HAP-1 (cell line): ENCODE results near the gene GPR35.
"Not testable (repeated sequence)": the region's sequence is repeated elsewhere in the genome, so short reads cannot be mapped to it uniquely, and the experiment has no call there.

Experiments
- DNase-seq, 2 experiments: peaks; one replicate each; pipeline ENCODE4 v3.0.0-alpha.2; 2016 to 2020; ENCODE audit warnings: low spot score in 2 of 2
- H3K27me3 ChIP-seq: fragments of 250-450 bp; sonication (Bioruptor Pico); 2 replicates; pipeline ENCODE4 v1.5.1; 2020; ENCODE audit warnings: low read depth, mild to moderate bottlenecking, moderate library complexity
- H3K36me3 ChIP-seq: fragments of 250-450 bp; sonication (Bioruptor Pico); replicated peaks from 2 replicates; pipeline ENCODE4 v1.5.1; 2020; ENCODE audit warnings: mild to moderate bottlenecking
- H3K4me1 ChIP-seq: fragments of 250-450 bp; sonication (Bioruptor Pico); 2 replicates; pipeline ENCODE4 v1.5.1; 2020; ENCODE audit warnings: mild to moderate bottlenecking
- H3K4me3 ChIP-seq: fragments of 250-450 bp; sonication (Bioruptor Pico); 2 replicates; pipeline ENCODE4 v1.5.1; 2020; ENCODE audit warnings: mild to moderate bottlenecking, moderate library complexity
- H3K9me3 ChIP-seq: fragments of 250-450 bp; sonication (Bioruptor Pico); 2 replicates; pipeline ENCODE4 v1.5.1; 2020; ENCODE audit warnings: mild to moderate bottlenecking, moderate library complexity
- in situ Hi-C: fragments of 300-500 bp; cut with MboI; formaldehyde crosslinking; loops from 3 replicates; pipeline ENCODE4 v1.14.3; 2020; ENCODE audit warnings: low sequenced_read_pairs, inconsistent platforms, mixed read lengths

Gene GPR35

GRCh38 chr2:240616860-240617666, 8.2 kb upstream of the GPR35 start:
- DNase-seq, H3K4me3 ChIP-seq, H3K4me1 ChIP-seq, H3K9me3 ChIP-seq, H3K27me3 ChIP-seq, in situ Hi-C loops, H3K36me3 ChIP-seq: not testable (repeated sequence)

GRCh38 chr2:240618776-240619175, 6.5 kb upstream of the GPR35 start:
- no peaks in the 10 kb centered on the region for H3K27me3 ChIP-seq
- no peaks in the 10 kb centered on the region for H3K36me3 ChIP-seq
- H3K4me3 ChIP-seq, result no peak overlapping the region
- H3K9me3 ChIP-seq, result no peaks in the 10 kb centered on the region
- no peak for DNase-seq
- in situ Hi-C loops, result no loop called here
- H3K4me1 ChIP-seq, result no peaks in the 10 kb centered on the region

GRCh38 chr2:240619506-240620148, 5.7 kb upstream of the GPR35 start:
- in situ Hi-C loops, result no loop called here
- no peaks in the 10 kb centered on the region for H3K9me3 ChIP-seq
- no peaks in the 10 kb centered on the region for H3K36me3 ChIP-seq
- H3K4me3 ChIP-seq, result no peak overlapping the region
- H3K4me1 ChIP-seq, result no peaks in the 10 kb centered on the region
- no peak for DNase-seq
- H3K27me3 ChIP-seq, result no peaks in the 10 kb centered on the region

GRCh38 chr2:240620149-240620731, 5.0 kb upstream of the GPR35 start:
- no peak for DNase-seq
- Histone ChIP-seq H3K9me3 (no peaks in the 10 kb centered on the region), H3K36me3 (no peaks in the 10 kb centered on the region), H3K27me3 (no peaks in the 10 kb centered on the region), H3K4me3 (no peak overlapping the region), H3K4me1 (no peaks in the 10 kb centered on the region)
- in situ Hi-C loops, result no loop called here

- H3K4me1 ChIP-seq, result no peaks in the 10 kb centered on the region
- H3K9me3 ChIP-seq, result no peaks in the 10 kb centered on the region
- no peak overlapping the region for H3K4me3 ChIP-seq
- in situ Hi-C loops, result no loop called here
- no peak for DNase-seq
- H3K27me3 ChIP-seq, result no peaks in the 10 kb centered on the region
- H3K36me3 ChIP-seq, result no peaks in the 10 kb centered on the region
Measured at GRCh38 chr2:240620859-240621258, 4.4 kb upstream of the GPR35 start.

GRCh38 chr2:240622060-240622411, 3.2 kb upstream of the GPR35 start:
- DNase-seq, result no peak
- H3K4me3 ChIP-seq, result no peak overlapping the region
- H3K36me3 ChIP-seq, result no peaks in the 10 kb centered on the region
- in situ Hi-C loops, result no loop called here
- no peaks in the 10 kb centered on the region for H3K9me3 ChIP-seq
- H3K27me3 ChIP-seq, result no peaks in the 10 kb centered on the region
- no peaks in the 10 kb centered on the region for H3K4me1 ChIP-seq

GRCh38 chr2:240622531-240623235, 2.6 kb upstream of the GPR35 start:
- DNase-seq, result no peak
- in situ Hi-C loops, result no loop called here
- no peaks in the 10 kb centered on the region for H3K27me3 ChIP-seq
- H3K4me3 ChIP-seq, result no peak overlapping the region
- H3K9me3 ChIP-seq, result no peaks in the 10 kb centered on the region
- no peaks in the 10 kb centered on the region for H3K36me3 ChIP-seq
- H3K4me1 ChIP-seq, result no peaks in the 10 kb centered on the region

GRCh38 chr2:240623531-240624010, 1.7 kb upstream of the GPR35 start:
- in situ Hi-C loops, result no loop called here
- DNase-seq, result no peak
- no peaks in the 10 kb centered on the region for H3K36me3 ChIP-seq
- no peaks in the 10 kb centered on the region for H3K4me1 ChIP-seq
- H3K9me3 ChIP-seq, result no peaks in the 10 kb centered on the region
- no peaks in the 10 kb centered on the region for H3K27me3 ChIP-seq
- no peak overlapping the region for H3K4me3 ChIP-seq

- H3K9me3 ChIP-seq, result no peaks in the 10 kb centered on the region
- in situ Hi-C loops, result no loop called here
- no peaks in the 10 kb centered on the region for H3K4me1 ChIP-seq
- H3K27me3 ChIP-seq, result no peaks in the 10 kb centered on the region
- DNase-seq, result no peak
- H3K36me3 ChIP-seq, result no peaks in the 10 kb centered on the region
- no peak overlapping the region for H3K4me3 ChIP-seq
Measured at GRCh38 chr2:240624011-240624949, 1.0 kb upstream of the GPR35 start.

GRCh38 chr2:240626531-240627300, 1.4 kb downstream of the GPR35 start:
- Histone ChIP-seq H3K36me3 (no peaks in the 10 kb centered on the region), H3K4me1 (no peaks in the 10 kb centered on the region), H3K27me3 (no peaks in the 10 kb centered on the region), H3K4me3 (no peak overlapping the region), H3K9me3 (no peaks in the 10 kb centered on the region)
- peak in 1 of 2 experiments; percentile 6 for DNase-seq
- in situ Hi-C loops, result no loop called here

GRCh38 chr2:240627736-240628506, 2.6 kb downstream of the GPR35 start:
- H3K4me1 ChIP-seq, result no peaks in the 10 kb centered on the region
- H3K9me3 ChIP-seq, result no peaks in the 10 kb centered on the region
- in situ Hi-C loops, result no loop called here
- H3K36me3 ChIP-seq, result no peaks in the 10 kb centered on the region
- H3K4me3 ChIP-seq, result no peak overlapping the region
- peak in 1 of 2 experiments; percentile 6 for DNase-seq
- H3K27me3 ChIP-seq, result no peaks in the 10 kb centered on the region

- H3K27me3 ChIP-seq, result no peaks in the 10 kb centered on the region
- H3K9me3 ChIP-seq, result peaks cover 4% of the 10 kb centered on the region
- H3K36me3 ChIP-seq, result no peaks in the 10 kb centered on the region
- no peaks in the 10 kb centered on the region for H3K4me1 ChIP-seq
- no peak overlapping the region for H3K4me3 ChIP-seq
- in situ Hi-C loops, result no loop called here
- peak in 1 of 2 experiments; percentile 2 for DNase-seq
Measured at GRCh38 chr2:240628507-240628807, 3.2 kb downstream of the GPR35 start.
